ENCODE data around the gene RPL5. TPM values are rescaled to one million over a fixed set of nuclear protein-coding genes. Genes with fewer than 3 reads are reported as not detected.

The RPL5 gene
- 1,039 and 1,667 TPM in 2 replicates for total RNA-seq (ENCODE audit: low replicate concordance)

DNA sequence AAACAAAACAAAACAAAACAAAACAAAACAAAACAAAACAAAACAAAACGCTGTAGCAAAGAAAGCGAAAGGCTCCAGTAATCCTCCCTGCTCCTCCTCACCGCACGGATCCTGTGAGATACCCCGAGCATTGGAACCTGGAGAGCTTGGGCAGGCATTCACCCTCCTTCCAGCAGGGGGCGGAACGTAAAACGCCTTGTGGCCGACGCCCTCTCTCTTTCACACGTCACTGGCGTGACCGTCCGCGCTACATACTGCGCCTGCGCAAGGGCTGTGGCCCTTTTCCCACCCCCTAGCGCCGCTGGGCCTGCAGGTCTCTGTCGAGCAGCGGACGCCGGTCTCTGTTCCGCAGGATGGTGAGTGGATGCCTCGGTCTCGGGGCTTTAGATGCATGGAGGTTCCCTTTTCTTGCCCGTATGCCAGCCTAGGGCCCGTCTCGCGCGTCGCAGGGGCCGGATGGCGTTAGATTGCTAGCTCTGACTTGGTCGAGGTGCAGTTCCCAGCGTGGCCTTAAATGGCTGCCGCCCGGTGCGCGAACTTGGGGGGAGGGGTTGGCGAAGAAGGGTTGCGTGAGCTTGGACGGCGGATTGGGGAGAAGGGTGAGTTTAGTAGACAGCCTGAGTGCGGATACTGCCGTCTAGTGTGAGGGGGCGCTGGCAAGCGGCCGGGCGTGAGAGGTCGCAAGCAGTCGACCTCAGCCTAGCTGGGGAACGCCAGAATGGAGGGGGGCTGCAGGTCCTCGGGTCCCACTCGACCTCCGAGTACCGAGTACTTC lies at the start of gene RPL5:
Gene RPL5 (plus strand): TSS at position 279 of the 775 bp plus-strand sequence. CDS start 75 bp downstream, at position 354.

DNA sequence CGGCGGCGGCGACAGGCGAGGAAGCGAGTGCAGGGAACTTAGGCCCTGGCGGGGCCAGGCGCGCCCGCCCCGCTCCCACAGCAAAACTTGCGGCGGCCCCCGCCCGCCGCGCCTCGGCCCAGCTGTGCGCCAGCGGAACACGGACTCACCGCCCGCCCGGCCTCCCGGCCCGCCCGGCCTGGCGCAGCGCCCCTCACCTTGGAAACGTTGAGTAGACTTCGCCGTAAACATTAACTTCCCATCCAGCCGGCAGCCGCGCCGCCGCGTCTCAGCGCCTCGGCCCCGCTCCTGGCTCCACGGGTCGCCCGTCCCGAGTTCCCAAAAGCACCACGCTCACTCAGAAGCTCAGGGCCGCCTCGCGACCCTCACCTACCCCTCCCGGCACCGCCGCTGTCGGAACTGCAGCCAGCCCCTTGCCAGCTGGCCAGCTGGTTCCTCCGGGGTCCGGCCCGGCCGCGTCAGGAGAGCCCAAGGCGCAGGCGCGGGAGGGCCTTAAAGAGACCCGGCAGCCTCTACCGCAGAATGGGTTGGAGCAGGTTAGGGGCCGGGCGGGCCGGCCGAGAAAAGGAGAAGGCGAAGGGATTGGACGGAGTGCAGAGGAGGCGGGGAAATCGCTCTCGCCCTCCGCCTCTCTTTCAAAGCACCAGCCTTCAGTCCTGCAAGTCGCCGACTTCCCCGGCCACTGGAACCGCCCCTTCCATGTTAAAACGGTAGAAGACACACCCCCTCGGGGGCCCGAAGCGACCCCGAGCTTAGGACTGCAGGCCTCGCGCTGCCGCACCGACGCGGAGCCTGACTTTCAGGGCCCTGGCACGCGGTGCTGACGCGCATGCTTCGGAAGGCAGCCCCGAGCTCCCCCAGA lies 47.0 kb upstream of the RPL5 start, which contains the start of gene EVI5:
Gene EVI5 (minus strand): TSS at position 470 of the 862 bp plus-strand sequence. CDS start 48,562 bp downstream, outside the sequence.

Other genes with a start within 250 kb of the RPL5 start
- gene EVI5, start 46.9 kb upstream of the RPL5 start, total RNA-seq (ENCODE audit: low replicate concordance), result 43.4 and 132 TPM in 2 replicates
- gene DIPK1A, start 129.4 kb downstream of the RPL5 start, total RNA-seq (ENCODE audit: low replicate concordance), result 5.0 and 7.1 TPM in 2 replicates
- 14.3 and 24.3 TPM in 2 replicates for gene MTF2, start 247.2 kb downstream of the RPL5 start, total RNA-seq (ENCODE audit: low replicate concordance)

Data from smooth muscle cell of the coronary artery (primary cell).